Right atrium auricular region (tissue), 2 donors: ENCODE data around the gene FKTN. TPM values are rescaled to one million over a fixed set of nuclear protein-coding genes. Genes with fewer than 3 reads are reported as not detected.

Source experiments
- DNase-seq: peaks from one replicate; pipeline ENCODE4 v3.0.0-alpha.2; 2019; ENCODE audit warnings: low spot score
- H3K27ac ChIP-seq, 2 donors: fragments of 200-600 bp; sonication (generic); 1 replicate in 1 of 2; 2 replicates in 1 of 2; pipeline ENCODE4 v1.5.1; 2016 to 2019
- H3K27me3 ChIP-seq, 2 donors: fragments of 200-600 bp; sonication (generic); one replicate each; pipeline versions ENCODE4 v1.5.1 to v1.6.0; 2017 to 2019
- H3K36me3 ChIP-seq: fragments of 200-600 bp; sonication (generic); one replicate; pipeline ENCODE4 v1.5.1; 2016
- H3K4me1 ChIP-seq, 2 donors: fragments of 200-600 bp; sonication (generic); one replicate each; pipeline versions ENCODE4 v1.5.1 to v1.6.0; 2017 to 2019
- H3K4me3 ChIP-seq, 2 donors: fragments of 200-600 bp; sonication (generic); 1 replicate in 1 of 2; 2 replicates in 1 of 2; pipeline ENCODE4 v1.5.1; 2017 to 2019; ENCODE audit warnings: mild to moderate bottlenecking in 1 of 2, moderate library complexity in 1 of 2
- H3K9me3 ChIP-seq, 2 donors: fragments of 200-600 bp; sonication (generic); one replicate each; pipeline ENCODE4 v1.5.1; 2019
- total RNA-seq, 2 donors: library from RNA; depleted of rRNA; stranded (reverse); fragments of >200 nt; gene quantifications; one replicate each; pipeline ENCODE4 v1.1.0, GENCODE V29; 2016
- TF ChIP-seq, protein P1 (sequence below), 2 donors: fragments of 200-600 bp; sonication (generic); IDR thresholded peaks; one replicate each; pipeline ENCODE4 v1.5.1; 2019; ENCODE audit warnings: antibody characterized with exemption in 2 of 2

Gene FKTN
- total RNA-seq, 2 donors from 2014 or later, result 4.9 to 6.9 TPM

DNA sequence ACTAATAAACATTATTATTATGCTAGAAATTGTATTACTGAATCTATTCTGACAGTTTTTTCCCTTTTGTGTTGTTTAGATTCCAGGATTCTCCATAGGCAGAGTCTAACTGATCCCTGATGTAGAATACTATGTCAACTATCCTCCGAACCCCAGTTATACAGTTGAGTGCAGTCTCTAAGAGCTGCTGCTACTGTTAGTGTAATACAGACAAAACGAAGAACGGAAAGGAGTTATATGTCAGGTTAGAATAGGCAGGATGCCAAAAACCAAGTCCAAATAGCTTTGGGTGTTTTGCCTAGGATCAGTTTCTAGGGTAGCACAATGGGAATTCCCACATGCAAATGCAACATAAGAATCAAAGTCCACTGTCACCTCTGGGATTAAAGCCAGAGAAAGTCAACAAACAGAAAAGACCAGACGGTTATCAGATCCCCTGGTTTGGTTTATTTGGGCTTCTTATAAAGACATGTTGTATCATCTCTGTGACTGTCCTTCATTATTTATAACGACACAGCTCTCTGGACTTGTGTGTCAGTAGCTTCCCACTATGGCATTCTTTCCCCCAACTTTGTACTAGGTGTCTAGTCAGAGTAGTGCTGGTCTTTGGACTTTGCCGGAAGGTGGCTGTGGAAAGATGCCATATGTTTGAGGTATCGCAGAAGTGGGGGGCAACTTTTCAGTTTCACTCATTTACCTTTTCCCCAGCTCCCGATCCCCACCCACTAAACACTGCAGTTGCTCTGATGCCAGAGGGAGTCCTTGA is 121.5 kb downstream of the FKTN start:
- H3K4me1 ChIP-seq, result no peaks in the 10 kb centered on the region
- H3K27ac ChIP-seq, result no peak overlapping the region
- H3K36me3 ChIP-seq, result no peaks in the 10 kb centered on the region
- no peak for DNase-seq
- H3K27me3 ChIP-seq, result no peaks in the 10 kb centered on the region
- H3K9me3 ChIP-seq, result no peaks in the 10 kb centered on the region
- TF ChIP-seq, protein P1, sequence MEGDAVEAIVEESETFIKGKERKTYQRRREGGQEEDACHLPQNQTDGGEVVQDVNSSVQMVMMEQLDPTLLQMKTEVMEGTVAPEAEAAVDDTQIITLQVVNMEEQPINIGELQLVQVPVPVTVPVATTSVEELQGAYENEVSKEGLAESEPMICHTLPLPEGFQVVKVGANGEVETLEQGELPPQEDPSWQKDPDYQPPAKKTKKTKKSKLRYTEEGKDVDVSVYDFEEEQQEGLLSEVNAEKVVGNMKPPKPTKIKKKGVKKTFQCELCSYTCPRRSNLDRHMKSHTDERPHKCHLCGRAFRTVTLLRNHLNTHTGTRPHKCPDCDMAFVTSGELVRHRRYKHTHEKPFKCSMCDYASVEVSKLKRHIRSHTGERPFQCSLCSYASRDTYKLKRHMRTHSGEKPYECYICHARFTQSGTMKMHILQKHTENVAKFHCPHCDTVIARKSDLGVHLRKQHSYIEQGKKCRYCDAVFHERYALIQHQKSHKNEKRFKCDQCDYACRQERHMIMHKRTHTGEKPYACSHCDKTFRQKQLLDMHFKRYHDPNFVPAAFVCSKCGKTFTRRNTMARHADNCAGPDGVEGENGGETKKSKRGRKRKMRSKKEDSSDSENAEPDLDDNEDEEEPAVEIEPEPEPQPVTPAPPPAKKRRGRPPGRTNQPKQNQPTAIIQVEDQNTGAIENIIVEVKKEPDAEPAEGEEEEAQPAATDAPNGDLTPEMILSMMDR (IDR thresholded peaks at IDR 0.05), result no peak
- H3K4me3 ChIP-seq, result no peak overlapping the region

DNA sequence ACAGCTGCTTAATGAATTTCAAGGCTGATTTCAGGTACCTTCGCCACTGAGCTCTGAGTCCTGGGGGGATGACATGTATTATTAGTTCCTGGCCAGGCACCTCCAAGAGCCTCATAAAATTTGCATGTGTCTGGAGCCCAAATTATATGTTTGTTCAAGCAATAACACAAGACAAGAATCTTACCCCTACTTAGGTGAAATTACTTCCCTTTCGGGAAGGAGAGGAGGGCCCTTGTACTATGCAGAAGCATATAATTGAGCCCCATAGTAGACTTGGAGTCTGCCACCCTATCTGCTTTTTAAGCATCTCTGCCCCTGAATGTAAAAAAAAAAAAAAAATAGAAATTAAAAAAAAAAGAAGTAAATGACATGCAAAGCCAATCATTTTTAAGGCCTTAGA is 123.4 kb downstream of the FKTN start:
- Histone ChIP-seq H3K4me1 (no peaks in the 10 kb centered on the region), H3K9me3 (no peaks in the 10 kb centered on the region), H3K27ac (no peak overlapping the region), H3K36me3 (no peaks in the 10 kb centered on the region), H3K4me3 (no peak overlapping the region), H3K27me3 (no peaks in the 10 kb centered on the region)
- no peak for DNase-seq
- TF ChIP-seq, protein P1 (IDR thresholded peaks at IDR 0.05), result no peak

DNA sequence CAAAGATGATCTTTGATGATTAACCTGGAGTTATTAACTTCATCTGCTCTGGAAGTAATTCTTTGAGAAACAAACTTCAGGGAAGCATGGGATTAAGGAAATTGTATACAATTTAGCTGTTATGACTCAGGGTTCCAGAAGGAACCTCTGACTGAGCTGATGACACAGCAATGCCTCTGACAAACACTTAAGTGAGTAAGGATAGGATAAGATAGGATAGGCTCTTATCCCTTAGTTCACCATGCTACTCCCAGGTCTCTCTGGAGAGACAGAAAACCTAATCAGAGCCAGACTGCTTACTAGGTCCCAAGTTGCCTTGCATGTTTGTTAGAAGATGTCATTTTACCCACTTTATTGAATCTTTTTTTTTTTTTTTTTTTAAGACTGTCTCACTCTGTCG is 123.8 kb downstream of the FKTN start:
- H3K27me3 ChIP-seq, result no peaks in the 10 kb centered on the region
- no peak for DNase-seq
- no peak overlapping the region for H3K4me3 ChIP-seq
- no peaks in the 10 kb centered on the region for H3K9me3 ChIP-seq
- H3K36me3 ChIP-seq, result no peaks in the 10 kb centered on the region
- TF ChIP-seq, protein P1 (IDR thresholded peaks at IDR 0.05), result no peak
- no peaks in the 10 kb centered on the region for H3K4me1 ChIP-seq
- no peak overlapping the region for H3K27ac ChIP-seq

DNA sequence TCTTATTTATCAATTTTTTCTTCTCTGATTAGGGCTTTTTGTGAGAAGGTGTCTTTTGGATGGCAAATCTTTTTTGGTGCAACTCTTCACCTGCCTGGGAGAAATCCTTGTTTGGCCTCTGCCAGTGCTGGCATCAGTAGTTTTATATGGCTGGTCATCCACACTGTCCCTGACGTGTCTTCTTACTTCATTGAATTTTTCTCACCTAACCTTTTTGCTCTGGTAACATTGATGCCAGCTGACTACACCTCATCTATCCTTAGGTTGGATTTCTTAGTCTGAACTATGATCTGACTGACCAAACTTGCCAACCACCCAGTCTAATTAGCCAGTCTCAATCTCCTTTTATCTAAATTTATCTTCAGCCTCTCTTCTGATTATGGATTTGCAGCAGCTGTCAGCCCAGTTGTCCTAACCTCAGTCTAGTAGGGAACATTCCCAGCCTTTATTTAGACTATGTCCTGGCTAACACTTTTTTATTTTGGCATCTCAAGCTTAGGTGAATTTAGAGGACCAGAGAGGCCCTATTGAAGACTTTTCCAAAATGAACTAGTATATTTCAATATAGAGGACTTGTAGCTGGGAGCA is 125.9 kb downstream of the FKTN start:
- Histone ChIP-seq H3K4me3 (no peak overlapping the region), H3K27ac (no peak overlapping the region), H3K4me1 (no peaks in the 10 kb centered on the region), H3K27me3 (no peaks in the 10 kb centered on the region), H3K9me3 (no peaks in the 10 kb centered on the region), H3K36me3 (no peaks in the 10 kb centered on the region)
- TF ChIP-seq, protein P1 (IDR thresholded peaks at IDR 0.05), result no peak
- DNase-seq, result no peak

DNA sequence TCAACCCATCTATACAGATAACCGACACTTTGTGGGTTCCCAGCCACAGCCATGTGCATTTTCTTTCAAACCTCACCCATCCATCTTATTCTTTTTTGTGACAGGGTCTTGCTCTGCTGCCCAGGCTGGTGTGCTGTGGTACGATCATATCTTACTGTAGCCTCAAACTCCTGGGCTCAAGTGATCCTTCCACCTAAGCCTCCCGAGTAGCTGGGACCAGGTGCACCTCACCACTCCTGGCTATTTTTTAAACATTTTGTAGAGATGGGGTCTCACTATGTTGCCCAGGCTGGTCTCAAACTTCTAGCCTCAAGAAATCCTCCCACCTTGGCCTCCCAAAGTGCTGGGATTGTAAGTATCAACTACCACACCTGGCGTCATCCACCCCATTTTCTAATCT is 129.0 kb downstream of the FKTN start:
- H3K4me1 ChIP-seq, result peaks cover 0 to 4% of the 10 kb centered on the region in 2 donors
- TF ChIP-seq, protein P1 (IDR thresholded peaks at IDR 0.05), result no peak

More for the DNA sequence above, 129.0 kb downstream of the FKTN start:
- no peak overlapping the region for H3K4me3 ChIP-seq
- H3K36me3 ChIP-seq, result no peaks in the 10 kb centered on the region
- H3K27ac ChIP-seq, result no peak overlapping the region
- H3K9me3 ChIP-seq, result no peaks in the 10 kb centered on the region
- DNase-seq, result no peak
- H3K27me3 ChIP-seq, result no peaks in the 10 kb centered on the region

Other genes with a start within 250 kb of the FKTN start
- 1 to 10 TPM; 1.6 to 1.7 TPM for gene FSD1L, start 110.1 kb upstream of the FKTN start, total RNA-seq
- not detected for gene TAL2, start 104.3 kb downstream of the FKTN start, total RNA-seq
- 10 to 100 TPM; 38.1 to 56.7 TPM for gene TMEM38B, start 136.4 kb downstream of the FKTN start, total RNA-seq